Osteocyte (in vitro differentiated cells): ENCODE data around the gene NRCAM. TPM values are rescaled to one million over a fixed set of nuclear protein-coding genes. Genes with fewer than 3 reads are reported as not detected.

Experiments
- DNase-seq: peaks from one replicate; pipeline ENCODE4 v3.0.0; 2021; ENCODE audit warnings: mixed read lengths; ENCODE audit not compliant: unreplicated experiment; ENCODE audit errors: extremely low spot score
- H3K27ac Mint-ChIP-seq: one replicate; pipeline ENCODE4 v1.8.0; 2021; ENCODE audit warnings: mild to moderate bottlenecking, mixed read lengths; ENCODE audit not compliant: unreplicated experiment
- H3K27me3 Mint-ChIP-seq: one replicate; pipeline ENCODE4 v1.8.0; 2021; ENCODE audit warnings: mixed read lengths; ENCODE audit not compliant: unreplicated experiment
- H3K36me3 Mint-ChIP-seq: one replicate; pipeline ENCODE4 v1.8.0; 2021; ENCODE audit warnings: mixed read lengths; ENCODE audit not compliant: unreplicated experiment
- H3K4me1 Mint-ChIP-seq: one replicate; pipeline ENCODE4 v1.8.0; 2021; ENCODE audit warnings: mixed read lengths; ENCODE audit not compliant: unreplicated experiment
- H3K4me3 Mint-ChIP-seq: one replicate; pipeline ENCODE4 v1.8.0; 2021; ENCODE audit warnings: mild to moderate bottlenecking, moderate library complexity, mixed read lengths; ENCODE audit not compliant: unreplicated experiment
- H3K9me3 Mint-ChIP-seq: one replicate; pipeline ENCODE4 v1.8.0; 2021; ENCODE audit warnings: mixed read lengths; ENCODE audit not compliant: unreplicated experiment
- CTCF ChIP-seq: fragments of 200-600 bp; sonication (generic); IDR thresholded peaks from 2 replicates; pipeline ENCODE4 v1.5.0; 2021; ENCODE audit warnings: antibody characterized with exemption, mild to moderate bottlenecking, moderate library complexity
- total RNA-seq: library from RNA; stranded (reverse); gene quantifications from 2 replicates; pipeline ENCODE4 v1.2.1, GENCODE V29; 2021

Gene NRCAM
- total RNA-seq, 1 donor from 2014 or later: 81.8 TPM

GRCh38 chr7:108248821-108249220 is 207.4 kb downstream of the NRCAM start:
- no peak for DNase-seq
- Mint-ChIP-seq H3K4me1 (peaks cover 30% of the 10 kb centered on the region), H3K4me3 (no peak overlapping the region), H3K36me3 (peaks cover 5% of the 10 kb centered on the region), H3K9me3 (no peaks in the 10 kb centered on the region), H3K27me3 (no peaks in the 10 kb centered on the region), H3K27ac (no peak overlapping the region)
- TF ChIP-seq CTCF: no peak

GRCh38 chr7:108248418-108248817 is 207.8 kb downstream of the NRCAM start:
- Mint-ChIP-seq H3K4me3 (no peak overlapping the region), H3K27me3 (no peaks in the 10 kb centered on the region), H3K27ac (no peak overlapping the region), H3K36me3 (peaks cover 5% of the 10 kb centered on the region), H3K9me3 (no peaks in the 10 kb centered on the region), H3K4me1 (peaks cover 26% of the 10 kb centered on the region)
- TF ChIP-seq CTCF: no peak
- DNase-seq: no peak

- Mint-ChIP-seq H3K36me3 (peaks cover 5% of the 10 kb centered on the region), H3K4me1 (peaks cover 22% of the 10 kb centered on the region), H3K27ac (peak overlapping the region; percentile 40), H3K9me3 (no peaks in the 10 kb centered on the region), H3K4me3 (no peak overlapping the region), H3K27me3 (no peaks in the 10 kb centered on the region)
- no peak for TF ChIP-seq CTCF
- DNase-seq: no peak
These were observed 208.6 kb downstream of the NRCAM start for GRCh38 chr7:108247614-108248013.

GRCh38 chr7:108246227-108246837 is 209.9 kb downstream of the NRCAM start:
- Mint-ChIP-seq H3K9me3 (no peaks in the 10 kb centered on the region), H3K27me3 (no peaks in the 10 kb centered on the region), H3K36me3 (peaks cover 1% of the 10 kb centered on the region), H3K4me1 (peaks cover 17% of the 10 kb centered on the region), H3K4me3 (no peak overlapping the region), H3K27ac (peak overlapping the region; percentile 62)
- DNase-seq: no peak
- TF ChIP-seq CTCF: peak; percentile 15

- TF ChIP-seq CTCF: no peak
- H3K4me1 Mint-ChIP-seq: peaks cover 17% of the 10 kb centered on the region
- peaks cover 1% of the 10 kb centered on the region for H3K36me3 Mint-ChIP-seq
- H3K4me3 Mint-ChIP-seq: no peak overlapping the region
- H3K9me3 Mint-ChIP-seq: no peaks in the 10 kb centered on the region
- H3K27me3 Mint-ChIP-seq: no peaks in the 10 kb centered on the region
- DNase-seq: no peak
- H3K27ac Mint-ChIP-seq: peak overlapping the region; percentile 62
These were observed 210.6 kb downstream of the NRCAM start for GRCh38 chr7:108245523-108246226.
